Measurements from ENCODE around the gene TIGAR. TPM values are rescaled to one million over a fixed set of nuclear protein-coding genes. Genes with fewer than 3 reads are reported as not detected.

The TIGAR gene
- total RNA-seq, 2 donors from 2014 or later, result 9.7 to 14.0 TPM

GRCh38 chr12:4353785-4354208 lies 32.8 kb downstream of the TIGAR start:
- ATAC-seq, result no peak
- DNase-seq, result no peak
- intact Hi-C loops (cut with DNase I), result loop anchor here in 1 of 2 donors (2.0 kb wide), 1 partner anchor 171 kb away; no protein-coding TSS in a partner anchor

- DNase-seq (no peak), ATAC-seq (peak; percentile 33 to 61)
- intact Hi-C loops (cut with DNase I), result loop anchor here in 1 of 2 donors (2.0 kb wide), 1 partner anchor 169 kb away; no protein-coding TSS in a partner anchor
Measured at GRCh38 chr12:4355156-4356040, 34.4 kb downstream of the TIGAR start.

DNA sequence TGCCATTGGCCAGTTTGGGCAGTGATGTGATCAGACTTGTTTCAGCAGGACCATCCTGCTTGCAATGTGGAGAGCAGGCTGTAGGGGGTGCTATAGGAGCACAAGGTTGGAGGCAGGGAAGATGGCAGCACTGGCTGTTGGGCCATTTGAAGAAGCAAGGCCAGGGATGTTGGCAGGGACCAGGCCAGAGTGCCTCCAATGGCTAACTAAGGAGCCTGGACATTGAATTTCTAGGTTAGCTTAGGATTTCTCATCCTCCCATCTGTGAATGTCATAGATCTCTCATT lies 35.0 kb downstream of the TIGAR start:
- intact Hi-C loops (cut with DNase I), result no loop called here
- ATAC-seq (peak in 1 of 2 donors; percentile 8), DNase-seq (no peak)

GRCh38 chr12:4366090-4366489 lies 45.1 kb downstream of the TIGAR start:
- no peak for ATAC-seq
- intact Hi-C loops (cut with DNase I), result no loop called here
- DNase-seq, result no peak

- ATAC-seq, result no peak
- no peak for DNase-seq
Measured at GRCh38 chr12:4369548-4369947, 48.5 kb downstream of the TIGAR start.

DNA sequence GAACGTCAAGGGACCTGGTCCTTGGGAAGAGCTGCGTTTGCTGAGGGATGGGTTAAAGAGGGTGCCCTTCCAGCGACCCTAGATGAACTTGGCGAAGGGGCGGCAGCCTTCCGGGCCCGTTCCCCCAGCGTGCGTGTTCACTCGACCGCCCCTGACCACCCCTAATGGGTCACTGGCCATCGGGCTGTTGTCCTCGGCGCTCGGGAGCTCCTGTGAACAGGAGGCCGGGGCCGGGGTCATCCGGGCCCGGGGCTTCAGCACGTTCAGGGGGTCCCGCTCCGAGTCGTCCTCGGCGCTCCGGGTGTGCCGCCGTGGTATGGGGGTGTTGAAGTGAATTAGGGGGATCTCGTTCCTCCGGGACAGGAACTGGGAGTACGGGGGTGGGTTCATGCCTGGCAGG lies 49.3 kb downstream of the TIGAR start:
- DNase-seq (no peak), ATAC-seq (no peak)
- intact Hi-C loops (cut with DNase I), result no loop called here

More at GRCh38 chr12:4369548-4369947, 48.5 kb downstream of the TIGAR start:
- intact Hi-C loops (cut with DNase I), result no loop called here

GRCh38 chr12:4372653-4373052 lies 51.6 kb downstream of the TIGAR start:
- intact Hi-C loops (cut with DNase I), result no loop called here
- DNase-seq (no peak), ATAC-seq (no peak)

DNA sequence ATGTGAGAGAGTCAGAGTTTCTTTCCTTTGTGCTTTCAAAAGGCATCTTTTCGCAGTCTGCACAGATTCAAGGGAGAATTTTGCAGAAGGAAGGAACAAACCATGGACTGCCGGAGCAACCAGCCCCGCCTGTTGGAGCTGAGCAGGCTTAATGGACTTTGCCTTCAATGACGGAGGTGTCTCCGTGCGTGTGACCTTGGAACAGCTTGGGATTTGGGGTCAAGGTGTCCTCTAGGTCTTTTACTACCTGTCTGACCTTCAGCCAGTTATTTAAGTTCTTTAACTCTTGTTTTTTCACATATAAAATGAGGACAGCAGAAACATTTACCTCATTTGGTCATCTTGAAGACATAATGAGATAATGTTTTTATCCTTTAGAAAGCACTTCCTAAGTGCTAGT lies 54.4 kb downstream of the TIGAR start:
- intact Hi-C loops (cut with DNase I), result no loop called here
- DNase-seq, result no peak

DNA sequence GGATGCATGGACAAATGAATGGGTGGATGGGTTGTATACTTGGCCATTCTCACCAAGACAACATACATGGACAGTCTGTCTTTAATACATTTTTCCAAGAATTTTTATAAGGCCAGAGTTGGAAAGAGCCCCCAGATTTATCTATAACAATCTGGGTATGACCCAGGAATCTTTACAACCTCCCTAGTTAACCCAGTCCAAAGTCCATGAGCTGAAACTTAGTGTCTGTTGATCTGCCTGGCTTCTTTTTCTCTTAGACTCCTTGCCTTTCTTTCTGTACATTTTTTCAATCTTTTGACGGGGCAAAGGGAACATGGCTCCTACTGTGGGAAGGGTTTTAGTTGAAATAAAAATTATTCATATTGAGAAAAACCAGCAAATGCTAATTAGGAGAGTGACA lies 57.8 kb downstream of the TIGAR start:
- intact Hi-C loops (cut with DNase I), result no loop called here
- ATAC-seq (no peak), DNase-seq (no peak)

More for the DNA sequence above, 54.4 kb downstream of the TIGAR start:
- no peak for ATAC-seq

DNA sequence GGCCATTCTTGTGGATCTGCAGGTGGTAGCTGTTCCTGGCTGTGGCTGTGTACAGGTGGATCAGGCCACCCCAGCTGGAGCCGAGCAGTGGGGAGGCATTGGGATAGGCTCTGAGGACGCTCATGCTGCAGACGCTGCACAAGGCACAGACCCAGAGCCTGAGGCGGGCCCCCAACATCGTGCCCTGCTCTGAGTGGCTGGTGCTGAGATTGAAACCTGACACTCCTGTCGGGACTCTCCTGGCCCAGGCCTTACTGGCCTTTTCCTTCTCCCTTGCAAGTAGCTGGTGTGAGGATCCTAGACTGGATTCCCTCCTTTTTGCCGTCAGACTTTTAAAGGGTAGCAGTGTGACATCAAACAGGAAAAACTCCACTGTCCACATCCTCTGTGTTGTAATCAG lies 58.4 kb downstream of the TIGAR start, which contains the start of gene FGF23:
FGF23 (minus strand) TSS at position 308 of the 400 bp plus-strand sequence; CDS start at position 178, 130 bp downstream.
- peak; percentile 84 to 86 for ATAC-seq
- DNase-seq, result peak; percentile 37
- intact Hi-C loops (cut with DNase I), result no loop called here

DNA sequence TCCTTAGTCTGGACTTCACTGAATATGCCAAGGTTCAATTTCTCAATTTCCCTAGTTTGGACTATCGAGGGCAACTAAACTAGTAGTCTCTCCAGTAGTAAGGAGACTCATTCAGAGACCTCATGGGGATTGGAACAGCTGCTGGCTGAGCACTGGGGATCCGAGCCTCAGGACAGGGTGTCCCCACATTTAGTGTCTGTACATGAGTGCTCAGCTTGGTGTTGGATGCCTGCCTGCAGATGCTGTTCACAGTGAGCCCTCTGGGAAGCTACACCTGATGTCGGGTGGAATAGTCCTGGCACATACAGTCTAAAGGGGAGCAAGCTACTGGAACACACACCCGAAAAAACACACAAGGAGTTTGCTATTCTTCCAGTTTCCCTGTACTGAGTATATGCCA lies 59.3 kb downstream of the TIGAR start:
- no peak for ATAC-seq
- no peak for DNase-seq
- intact Hi-C loops (cut with DNase I), result no loop called here

GRCh38 chr12:4383304-4383865 lies 62.4 kb downstream of the TIGAR start:
- ATAC-seq, result no peak
- intact Hi-C loops (cut with DNase I), result no loop called here
- DNase-seq, result no peak

DNA sequence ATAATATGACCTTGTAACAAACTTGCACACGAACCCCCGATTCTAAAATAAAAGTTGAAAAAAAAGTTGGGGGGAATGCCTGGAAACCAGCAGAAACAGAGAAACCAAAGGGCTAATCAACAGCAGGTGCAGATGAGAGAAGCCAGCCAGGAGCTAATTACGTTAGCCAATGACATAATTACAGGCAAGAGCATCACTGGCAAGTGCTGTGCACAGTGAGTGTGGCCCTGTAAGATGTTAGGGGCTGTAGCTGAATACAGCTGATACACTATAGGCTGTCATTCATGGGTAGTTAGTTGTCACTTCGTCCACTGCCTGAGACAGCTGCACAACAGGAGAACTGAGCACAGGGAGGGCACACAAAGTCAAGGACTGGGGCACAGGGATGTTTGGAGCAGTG lies 65.8 kb downstream of the TIGAR start:
- no peak for ATAC-seq
- DNase-seq, result no peak
- intact Hi-C loops (cut with DNase I), result no loop called here

DNA sequence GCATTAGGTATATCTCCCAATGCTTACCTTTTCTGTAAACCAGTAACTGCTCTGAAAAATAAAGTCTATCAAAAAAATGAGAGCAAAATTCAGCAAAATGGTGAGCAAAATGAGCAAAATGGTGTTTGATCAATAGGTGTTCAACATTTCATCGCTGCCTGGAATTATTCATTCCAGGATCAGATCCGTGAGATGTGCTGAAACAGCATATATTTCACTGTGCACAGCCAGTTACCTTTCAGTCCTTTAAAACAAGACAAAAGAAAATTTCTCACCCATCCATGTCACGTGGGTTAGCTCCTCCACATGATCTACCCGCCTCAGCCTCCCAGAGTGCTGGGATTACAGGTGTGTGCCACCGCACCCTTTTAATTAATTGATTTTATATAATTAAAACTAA lies 66.6 kb downstream of the TIGAR start:
- ATAC-seq (no peak), DNase-seq (no peak)
- intact Hi-C loops (cut with DNase I), result no loop called here

GRCh38 chr12:4388032-4388431 lies 67.0 kb downstream of the TIGAR start:
- intact Hi-C loops (cut with DNase I), result no loop called here
- DNase-seq (no peak), ATAC-seq (no peak)

- intact Hi-C loops (cut with DNase I), result no loop called here
- DNase-seq, result no peak
- no peak for ATAC-seq
Measured at GRCh38 chr12:4388662-4389061, 67.6 kb downstream of the TIGAR start.

DNA sequence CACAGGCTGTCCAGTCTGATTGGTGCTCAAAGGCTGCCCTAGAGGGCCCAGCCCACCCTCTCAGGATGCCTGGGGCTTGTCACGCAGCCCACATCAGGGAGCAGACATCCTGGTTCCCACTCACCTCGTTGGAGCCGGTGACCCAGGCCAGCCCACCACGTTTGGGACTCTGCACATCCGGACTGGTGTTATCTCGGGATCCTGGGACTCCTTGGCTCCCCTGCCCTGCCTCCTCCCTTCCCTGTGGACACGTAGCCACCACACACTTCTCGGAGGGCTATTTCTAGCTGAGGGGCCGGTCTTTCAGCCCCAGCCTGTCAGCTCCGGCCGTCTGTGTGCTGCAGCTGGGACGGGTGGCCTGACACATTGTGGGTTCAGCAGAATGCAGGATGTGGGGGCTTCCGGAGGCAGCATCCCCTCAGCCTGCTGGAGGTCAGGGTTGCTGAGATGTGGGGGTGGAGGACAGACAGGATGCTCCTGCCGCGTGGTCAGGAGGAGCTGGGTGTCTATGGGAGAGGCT lies 71.3 kb downstream of the TIGAR start:
- DNase-seq (no peak), ATAC-seq (peak; percentile 41 to 59)
- intact Hi-C loops (cut with DNase I), result no loop called here

DNA sequence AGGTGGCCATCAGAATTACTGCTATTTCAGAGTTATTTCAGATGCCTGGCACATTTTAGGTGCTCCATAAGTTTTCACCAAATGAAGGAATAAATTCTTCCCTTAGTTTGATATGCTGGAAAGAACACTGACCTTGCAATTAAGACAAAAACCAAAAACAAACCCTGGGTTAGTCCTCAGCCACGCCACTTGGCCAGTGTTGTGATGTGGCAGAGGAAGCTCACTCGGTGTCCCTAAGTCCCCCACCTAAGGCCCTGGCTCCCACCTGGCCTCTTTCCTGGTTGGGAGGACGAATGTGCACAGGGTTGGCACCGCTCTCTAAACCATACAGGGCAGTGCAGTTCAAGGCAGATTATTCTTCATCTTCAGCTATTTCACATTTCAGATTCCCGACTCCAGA lies 72.2 kb downstream of the TIGAR start:
- no peak for DNase-seq
- no peak for ATAC-seq
- intact Hi-C loops (cut with DNase I), result no loop called here

DNA sequence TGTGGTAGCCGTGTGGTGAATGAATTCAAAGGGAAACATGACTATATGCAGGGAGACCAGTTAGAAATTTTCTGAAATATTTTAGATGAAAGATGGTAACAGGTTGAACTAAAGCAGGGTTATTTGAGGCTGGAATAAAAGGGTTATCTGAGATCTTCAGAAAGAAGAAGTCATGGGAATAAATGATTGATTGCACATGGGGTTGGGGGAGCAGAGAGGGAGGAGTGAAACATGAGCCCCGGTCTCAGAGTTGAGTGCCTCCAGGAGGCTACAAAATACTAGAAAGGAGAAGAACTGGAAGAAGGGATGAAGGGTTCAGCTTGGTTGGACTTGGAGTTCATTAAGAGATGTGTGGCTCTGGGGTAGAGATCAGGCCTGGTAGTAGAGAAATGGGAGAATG lies 74.8 kb downstream of the TIGAR start:
- ATAC-seq (no peak), DNase-seq (no peak)
- intact Hi-C loops (cut with DNase I), result no loop called here

- ATAC-seq (no peak), DNase-seq (no peak)
- intact Hi-C loops (cut with DNase I), result no loop called here
Measured at GRCh38 chr12:4401117-4401516, 80.1 kb downstream of the TIGAR start.

GRCh38 chr12:4402996-4403395 lies 82.0 kb downstream of the TIGAR start:
- no peak for ATAC-seq
- DNase-seq, result no peak
- intact Hi-C loops (cut with DNase I), result no loop called here
